Activated CD4-positive, CD25-positive, alpha-beta regulatory T cell treated with anti-CD3 and anti-CD28 coated beads, Interleukin-2, amount 50 U/mL, for 24 hours (primary cell): Measurements from ENCODE around the gene GMDS.

ENCODE experiments used
- ATAC-seq, 2 donors: fragments of 150-1000 bp; cut with Tn5 transposase; one replicate each; pipeline ENCODE4 v1.10.0; 2021; ENCODE audit warnings: mild to moderate bottlenecking in 1 of 2, moderate library complexity in 1 of 2

GMDS gene

GRCh38 chr6:2245103-2245876, at the start of gene GMDS:
GMDS (minus strand) TSS chr6:2245605.
- peak; percentile 97 for ATAC-seq

- ATAC-seq: no peak
Measured at GRCh38 chr6:2285510-2285909, 40.1 kb upstream of the GMDS start.

GRCh38 chr6:2275892-2276242, 30.5 kb upstream of the GMDS start:
- no peak for ATAC-seq

GRCh38 chr6:2274981-2275891, 29.8 kb upstream of the GMDS start:
- ATAC-seq: no peak

- no peak for ATAC-seq
Measured at GRCh38 chr6:2272696-2273095, 27.3 kb upstream of the GMDS start.

GRCh38 chr6:2270054-2270453, 24.6 kb upstream of the GMDS start:
- no peak for ATAC-seq

GRCh38 chr6:2266841-2267240, 21.4 kb upstream of the GMDS start:
- ATAC-seq: no peak

- no peak for ATAC-seq
Measured at GRCh38 chr6:2266031-2266795, 20.8 kb upstream of the GMDS start.

- no peak for ATAC-seq
Measured at GRCh38 chr6:2264932-2265331, 19.5 kb upstream of the GMDS start.

- no peak for ATAC-seq
Measured at GRCh38 chr6:2263896-2264295, 18.5 kb upstream of the GMDS start.

GRCh38 chr6:2259574-2259973, 14.2 kb upstream of the GMDS start:
- no peak for ATAC-seq

GRCh38 chr6:2259002-2259494, 13.6 kb upstream of the GMDS start:
- no peak for ATAC-seq

GRCh38 chr6:2258112-2258511, 12.7 kb upstream of the GMDS start:
- peak in 1 of 2 donors; percentile 13 for ATAC-seq

- no peak for ATAC-seq
Measured at GRCh38 chr6:2257363-2257762, 12.0 kb upstream of the GMDS start.

GRCh38 chr6:2254747-2255146, 9.3 kb upstream of the GMDS start:
- no peak for ATAC-seq

GRCh38 chr6:2249126-2249525, 3.7 kb upstream of the GMDS start:
- no peak for ATAC-seq

GRCh38 chr6:2247664-2248063, 2.3 kb upstream of the GMDS start:
- ATAC-seq: no peak

GRCh38 chr6:2245877-2246863, 765 bp upstream of the GMDS start:
- no peak for ATAC-seq

GRCh38 chr6:2244261-2245102, 923 bp downstream of the GMDS start:
- ATAC-seq: no peak

GRCh38 chr6:2242311-2242710, 3.1 kb downstream of the GMDS start:
- ATAC-seq: no peak

- ATAC-seq: no peak
Measured at GRCh38 chr6:2240961-2241360, 4.4 kb downstream of the GMDS start.
